ENCODE data around the gene ATOH1.

The ATOH1 gene, protein sequence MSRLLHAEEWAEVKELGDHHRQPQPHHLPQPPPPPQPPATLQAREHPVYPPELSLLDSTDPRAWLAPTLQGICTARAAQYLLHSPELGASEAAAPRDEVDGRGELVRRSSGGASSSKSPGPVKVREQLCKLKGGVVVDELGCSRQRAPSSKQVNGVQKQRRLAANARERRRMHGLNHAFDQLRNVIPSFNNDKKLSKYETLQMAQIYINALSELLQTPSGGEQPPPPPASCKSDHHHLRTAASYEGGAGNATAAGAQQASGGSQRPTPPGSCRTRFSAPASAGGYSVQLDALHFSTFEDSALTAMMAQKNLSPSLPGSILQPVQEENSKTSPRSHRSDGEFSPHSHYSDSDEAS

DNA sequence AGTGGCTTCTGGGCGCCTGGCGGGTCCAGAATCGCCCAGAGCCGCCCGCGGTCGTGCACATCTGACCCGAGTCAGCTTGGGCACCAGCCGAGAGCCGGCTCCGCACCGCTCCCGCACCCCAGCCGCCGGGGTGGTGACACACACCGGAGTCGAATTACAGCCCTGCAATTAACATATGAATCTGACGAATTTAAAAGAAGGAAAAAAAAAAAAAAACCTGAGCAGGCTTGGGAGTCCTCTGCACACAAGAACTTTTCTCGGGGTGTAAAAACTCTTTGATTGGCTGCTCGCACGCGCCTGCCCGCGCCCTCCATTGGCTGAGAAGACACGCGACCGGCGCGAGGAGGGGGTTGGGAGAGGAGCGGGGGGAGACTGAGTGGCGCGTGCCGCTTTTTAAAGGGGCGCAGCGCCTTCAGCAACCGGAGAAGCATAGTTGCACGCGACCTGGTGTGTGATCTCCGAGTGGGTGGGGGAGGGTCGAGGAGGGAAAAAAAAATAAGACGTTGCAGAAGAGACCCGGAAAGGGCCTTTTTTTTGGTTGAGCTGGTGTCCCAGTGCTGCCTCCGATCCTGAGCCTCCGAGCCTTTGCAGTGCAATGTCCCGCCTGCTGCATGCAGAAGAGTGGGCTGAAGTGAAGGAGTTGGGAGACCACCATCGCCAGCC is at the start of gene ATOH1:
TSS of gene ATOH1 (plus strand) at position 422 of the 663 bp plus-strand sequence. CDS start at position 596, 174 bp downstream.
- no peak for DNase-seq

DNA sequence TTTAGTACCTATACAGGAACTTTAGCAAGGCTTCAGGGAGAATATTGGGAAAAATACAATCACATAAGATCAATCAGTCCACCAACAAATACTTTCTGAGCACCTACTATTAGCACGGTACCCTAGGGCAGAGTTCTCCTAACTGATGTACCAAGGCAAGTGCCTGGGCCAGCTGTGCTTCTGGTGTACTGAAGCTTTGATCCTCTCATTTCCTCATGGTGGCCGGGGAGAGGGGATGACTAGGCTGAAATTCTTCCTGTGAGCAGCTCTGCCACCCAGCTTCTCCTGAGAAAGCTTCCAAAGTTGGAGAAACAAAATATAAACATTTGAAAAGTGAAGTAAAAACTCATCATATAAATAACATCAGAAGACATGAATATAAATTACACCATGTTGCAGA is 49.3 kb upstream of the ATOH1 start:
- no peak for DNase-seq

DNA sequence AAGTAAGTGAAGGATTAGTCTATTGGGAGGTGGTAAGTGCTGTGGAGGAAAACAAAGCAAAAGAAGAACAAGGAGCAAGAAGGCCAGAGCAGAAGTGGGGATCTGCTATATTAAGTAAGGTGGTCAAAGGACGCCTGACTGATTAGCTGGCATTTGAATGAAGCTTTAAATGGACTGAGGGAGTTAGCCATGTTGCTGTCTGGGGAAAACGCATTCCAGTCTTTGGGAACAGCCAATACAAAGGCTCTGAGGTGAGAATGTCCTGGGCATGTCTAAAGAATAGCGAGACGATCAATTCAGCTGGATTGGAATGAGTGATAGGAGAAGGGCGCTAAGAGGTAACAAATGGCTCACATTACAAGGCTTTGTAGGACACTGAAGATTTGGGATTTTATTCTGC is 48.5 kb upstream of the ATOH1 start:
- DNase-seq = no peak

DNA sequence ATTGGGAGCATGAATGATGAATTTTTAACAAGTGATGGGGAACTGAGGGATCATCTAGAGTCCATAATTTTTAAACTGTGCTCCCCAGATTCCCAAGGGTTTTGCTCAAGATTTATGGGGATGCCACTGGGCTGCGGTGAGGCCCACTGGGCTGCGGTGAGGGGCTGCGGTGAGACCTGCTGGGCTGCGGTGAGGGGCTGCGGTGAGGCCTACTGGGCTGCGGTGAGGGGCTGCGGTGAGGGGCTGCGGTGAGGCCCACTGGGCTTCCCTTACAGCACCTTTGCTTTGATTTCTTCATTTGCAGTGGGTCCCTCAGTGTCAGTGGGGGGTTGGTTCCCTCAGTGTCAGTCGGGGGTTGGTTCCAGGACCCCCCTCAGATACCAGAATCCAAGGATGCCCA is 47.4 kb upstream of the ATOH1 start:
- no peak for DNase-seq

DNA sequence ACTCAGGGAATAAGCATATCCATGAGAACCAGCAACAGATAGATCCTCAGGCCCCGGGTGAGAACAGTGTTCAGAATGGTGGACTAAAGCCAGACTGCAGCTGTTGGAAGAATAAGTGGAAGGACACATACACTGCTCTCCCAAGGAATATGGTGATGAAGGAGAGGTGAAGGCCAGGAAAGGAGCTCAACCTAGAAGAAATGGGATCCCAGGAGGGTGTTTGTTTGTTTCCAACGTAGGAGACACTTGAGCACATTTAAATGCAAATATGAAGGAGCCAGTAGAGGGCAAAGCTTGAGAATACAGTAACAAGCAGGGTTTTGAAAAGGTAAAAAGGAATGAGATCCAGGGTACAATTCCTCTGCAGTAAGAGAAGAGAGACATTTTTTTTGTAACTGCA is 42.4 kb upstream of the ATOH1 start:
- no peak for DNase-seq

DNA sequence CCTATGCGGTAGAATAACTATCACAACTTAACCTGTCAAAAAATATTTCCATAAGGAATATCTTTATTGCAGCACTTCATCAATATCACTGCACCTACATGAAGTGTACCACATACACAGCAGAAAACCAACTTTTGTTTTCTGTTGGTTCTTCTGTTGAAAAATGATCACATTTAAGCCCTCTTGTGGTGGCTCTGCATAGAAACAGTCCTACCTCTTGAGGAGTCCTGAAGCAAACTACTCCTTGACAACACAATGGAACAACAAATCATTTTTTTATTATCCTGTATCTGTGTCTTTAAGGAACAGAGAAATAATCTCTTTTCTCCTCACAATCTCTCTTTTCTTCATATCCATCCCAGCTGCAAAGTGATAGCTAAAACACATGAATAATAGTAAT is 39.8 kb upstream of the ATOH1 start:
- peak in 1 of 2 donors; percentile 3 for DNase-seq

DNA sequence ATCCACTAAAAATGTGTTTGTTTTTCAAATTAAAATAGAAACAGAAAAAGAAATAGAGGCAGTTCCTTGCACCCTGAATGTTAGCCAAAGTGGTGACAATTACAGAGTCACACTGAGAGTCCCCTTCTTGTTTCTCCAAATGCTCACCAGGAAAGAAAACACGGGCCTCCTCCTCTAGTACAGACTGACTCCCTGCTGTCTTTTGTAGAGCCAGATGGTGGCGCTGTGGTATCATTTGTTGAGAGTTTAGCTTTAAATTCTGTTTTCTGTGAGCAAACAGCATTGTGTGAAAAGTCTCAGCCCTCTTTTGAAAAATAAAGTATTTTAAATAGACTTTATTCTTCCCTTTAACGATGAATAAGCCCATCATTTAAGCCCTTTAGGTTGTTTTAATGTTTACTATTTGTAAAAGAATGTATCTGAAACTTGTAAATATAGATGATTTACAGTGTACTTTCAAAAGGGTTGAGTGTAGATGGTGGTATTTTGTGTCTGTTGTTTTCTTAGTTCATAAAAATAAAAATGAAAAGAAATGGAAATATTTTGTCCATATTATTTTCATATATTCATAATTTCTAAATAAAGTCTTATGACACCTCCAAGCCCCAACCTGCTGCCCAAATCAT is 36.9 kb upstream of the ATOH1 start:
- DNase-seq = peak; percentile 35 to 76

DNA sequence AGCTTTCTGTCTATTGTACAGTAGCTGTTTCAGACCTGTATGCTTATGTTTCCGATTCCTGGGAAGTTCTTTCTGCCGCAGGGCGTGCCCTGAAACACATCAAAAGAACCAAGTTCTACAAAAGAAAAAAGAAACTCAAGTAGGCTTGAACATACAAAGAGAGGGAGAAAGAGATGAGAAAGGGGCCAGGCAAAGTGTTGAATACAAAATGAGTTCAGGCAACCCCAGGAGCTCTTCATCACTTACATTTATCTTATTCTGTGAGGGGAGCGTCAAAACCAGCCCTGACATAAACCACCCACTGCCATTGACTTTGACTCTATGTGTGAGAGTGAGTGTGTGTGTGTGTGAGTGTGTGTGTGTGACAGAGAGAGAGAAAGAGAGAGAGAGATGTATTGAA is 26.5 kb upstream of the ATOH1 start:
- DNase-seq = no peak

DNA sequence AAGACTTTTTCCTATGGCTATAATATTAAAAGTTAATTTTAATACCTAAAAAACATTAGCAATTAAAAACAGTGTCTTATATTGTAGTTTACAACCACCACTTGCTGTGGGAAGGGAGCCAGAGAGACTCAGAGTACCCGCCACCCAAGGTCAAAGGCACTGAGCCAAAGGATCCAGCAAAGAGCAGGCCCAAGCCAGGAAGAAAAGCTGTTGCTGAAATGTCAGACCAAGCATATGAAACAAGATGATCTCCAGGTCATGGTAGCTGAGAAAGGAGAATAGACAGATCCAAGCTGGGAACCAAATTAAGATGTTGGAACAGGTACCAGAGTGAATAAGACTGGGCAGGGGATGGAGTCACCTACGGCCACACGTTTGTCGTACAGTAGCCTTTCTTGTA is 18.8 kb upstream of the ATOH1 start:
- no peak for DNase-seq

DNA sequence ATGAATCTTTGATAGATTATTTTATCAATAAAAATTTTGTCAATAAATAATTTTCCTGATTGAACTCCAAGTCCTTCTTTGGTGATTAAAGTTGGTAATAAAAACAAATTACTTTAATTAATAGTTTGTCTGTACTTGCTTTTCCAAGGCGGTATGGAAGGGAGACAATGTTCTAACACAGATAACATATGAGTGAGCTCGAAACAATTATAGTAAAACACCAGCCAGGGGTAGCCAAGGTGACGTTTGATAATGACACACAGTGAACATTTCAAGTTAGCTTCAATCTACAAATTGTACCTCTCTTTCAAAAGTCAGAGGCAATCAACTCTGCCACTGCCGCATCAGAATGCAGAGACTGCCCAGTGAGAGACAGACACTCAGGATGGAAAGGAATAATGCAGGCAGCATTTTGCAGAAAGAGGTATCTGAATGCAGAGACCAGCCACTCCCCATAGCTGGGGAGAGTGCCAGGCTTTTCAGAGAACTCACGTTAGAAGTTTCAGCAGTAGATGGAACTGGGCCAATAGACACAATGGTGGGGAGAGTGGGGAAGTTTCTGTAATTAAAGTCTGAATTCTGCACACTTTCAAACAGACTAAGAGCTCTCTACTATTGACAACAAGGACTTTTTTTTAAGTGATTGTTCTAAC is 18.1 kb upstream of the ATOH1 start:
- no peak for DNase-seq

DNA sequence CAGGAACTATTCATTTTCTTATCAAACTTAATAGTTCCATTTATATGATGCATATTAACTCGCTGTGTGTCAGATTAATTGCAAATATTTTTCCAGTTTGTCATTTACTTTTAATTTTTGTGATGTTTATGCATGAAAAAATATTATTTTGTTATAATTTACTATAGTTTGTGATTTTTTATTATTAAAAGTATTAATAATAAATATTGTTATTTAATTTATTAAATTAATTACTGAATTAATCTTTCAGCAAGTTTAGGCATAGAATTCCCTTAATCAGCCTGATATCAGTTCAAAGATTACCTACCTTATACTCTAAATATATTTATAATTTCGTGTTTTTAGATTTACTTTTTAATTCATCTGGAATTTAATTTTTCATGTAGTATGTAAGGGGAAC is 15.5 kb upstream of the ATOH1 start:
- no peak for DNase-seq

DNA sequence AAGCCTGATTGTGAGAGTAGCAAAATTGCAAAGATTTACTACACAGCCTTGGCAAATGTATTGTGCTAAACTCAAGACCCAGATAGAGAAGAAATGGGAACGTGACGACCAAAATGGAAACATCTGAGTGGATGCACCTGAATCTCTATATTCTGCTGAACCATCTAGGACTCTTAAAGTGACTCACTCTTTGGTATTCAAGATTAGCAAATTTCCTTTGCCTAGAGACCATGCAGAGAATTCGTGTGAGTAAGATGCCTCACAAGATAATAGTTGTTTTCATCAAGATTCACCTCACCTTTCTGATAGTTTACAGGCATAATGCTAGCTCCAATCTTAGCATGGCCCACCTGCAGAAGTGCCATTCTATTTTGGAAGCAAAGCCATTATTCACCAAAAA is 14.4 kb upstream of the ATOH1 start:
- DNase-seq = no peak

DNA sequence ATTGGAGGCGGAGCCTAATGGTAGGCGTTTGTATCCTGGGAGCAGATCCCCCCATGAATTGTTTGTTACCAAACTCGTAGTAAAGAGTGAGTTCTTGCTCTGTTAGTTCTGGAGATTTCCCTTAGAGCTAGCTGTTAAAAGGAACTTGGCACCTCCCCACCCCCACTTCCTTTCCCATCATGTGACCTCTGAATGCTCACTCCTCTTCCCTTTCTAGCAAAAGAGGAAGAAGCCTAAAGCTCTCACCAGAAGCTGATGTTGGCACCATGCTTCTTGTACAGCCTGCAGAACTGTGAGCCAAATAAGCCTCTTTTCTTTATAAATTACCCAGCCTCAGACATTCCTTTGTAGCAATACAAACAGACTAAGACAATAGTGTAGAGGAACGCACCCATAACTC is 13.8 kb upstream of the ATOH1 start:
- peak; percentile 77 to 82 for DNase-seq

DNA sequence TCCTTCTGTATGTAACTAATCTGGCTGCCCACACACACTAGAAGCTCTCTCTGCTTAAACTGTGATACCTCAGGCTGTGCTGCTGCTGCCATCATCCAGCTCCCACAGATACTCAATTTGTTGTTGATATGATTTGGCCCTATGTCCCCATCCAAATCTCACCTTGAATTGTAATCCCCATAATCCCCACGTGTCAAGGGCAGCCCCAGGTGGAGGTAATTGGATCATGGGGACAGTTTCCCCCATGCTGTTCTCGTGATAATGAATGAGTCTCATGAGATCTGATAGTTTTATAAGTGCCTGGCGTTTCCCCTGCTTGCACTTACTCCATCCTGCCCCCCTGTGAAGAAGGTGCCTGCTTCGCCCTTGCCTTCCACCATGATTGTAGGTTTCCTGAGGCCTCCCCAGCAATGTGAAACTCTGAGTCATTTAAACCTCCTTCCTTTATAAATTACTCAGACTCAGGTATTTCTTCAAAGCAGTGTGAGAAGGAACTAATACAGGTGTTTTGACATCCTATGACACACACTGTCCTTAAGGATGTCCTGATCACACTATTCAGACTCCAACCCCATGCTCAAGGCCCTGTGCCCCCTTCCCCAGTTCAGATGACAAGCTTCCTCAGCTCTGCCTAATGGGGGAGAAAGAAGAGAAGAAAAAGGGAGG is 2.9 kb upstream of the ATOH1 start:
- no peak for DNase-seq

DNA sequence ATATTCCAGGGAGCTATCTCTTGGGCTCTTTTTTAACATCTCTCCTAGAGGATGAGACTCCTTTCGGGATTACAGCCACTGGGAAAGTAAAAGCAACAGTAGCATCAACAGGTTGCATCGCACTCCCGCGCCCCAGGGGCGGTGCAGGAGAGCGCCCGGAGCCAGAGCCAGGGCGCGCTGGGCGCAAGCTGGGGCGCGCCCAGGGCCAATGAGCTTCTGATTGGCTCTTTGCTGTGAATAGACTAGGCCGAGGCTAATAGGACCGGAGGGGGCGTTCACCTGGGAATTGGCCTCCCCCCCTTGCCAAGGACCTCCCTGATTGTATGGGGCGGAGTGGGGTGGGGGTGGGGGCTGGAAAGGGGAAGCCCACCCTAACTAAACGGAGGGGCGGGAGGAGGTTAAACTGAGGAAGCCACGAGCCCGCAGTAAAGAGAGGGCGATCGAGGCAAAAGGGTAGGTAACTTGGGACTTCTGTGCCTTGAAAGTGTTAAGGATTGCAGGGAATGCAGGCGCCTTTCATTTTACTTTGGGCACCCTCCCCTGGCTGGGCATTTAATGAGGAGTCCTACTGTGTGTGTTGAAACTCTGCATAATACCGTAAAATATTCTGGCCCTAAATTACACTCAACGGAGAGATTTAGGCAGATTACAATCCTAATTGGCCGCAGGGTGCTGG is 1.1 kb upstream of the ATOH1 start:
- no peak for DNase-seq

DNA sequence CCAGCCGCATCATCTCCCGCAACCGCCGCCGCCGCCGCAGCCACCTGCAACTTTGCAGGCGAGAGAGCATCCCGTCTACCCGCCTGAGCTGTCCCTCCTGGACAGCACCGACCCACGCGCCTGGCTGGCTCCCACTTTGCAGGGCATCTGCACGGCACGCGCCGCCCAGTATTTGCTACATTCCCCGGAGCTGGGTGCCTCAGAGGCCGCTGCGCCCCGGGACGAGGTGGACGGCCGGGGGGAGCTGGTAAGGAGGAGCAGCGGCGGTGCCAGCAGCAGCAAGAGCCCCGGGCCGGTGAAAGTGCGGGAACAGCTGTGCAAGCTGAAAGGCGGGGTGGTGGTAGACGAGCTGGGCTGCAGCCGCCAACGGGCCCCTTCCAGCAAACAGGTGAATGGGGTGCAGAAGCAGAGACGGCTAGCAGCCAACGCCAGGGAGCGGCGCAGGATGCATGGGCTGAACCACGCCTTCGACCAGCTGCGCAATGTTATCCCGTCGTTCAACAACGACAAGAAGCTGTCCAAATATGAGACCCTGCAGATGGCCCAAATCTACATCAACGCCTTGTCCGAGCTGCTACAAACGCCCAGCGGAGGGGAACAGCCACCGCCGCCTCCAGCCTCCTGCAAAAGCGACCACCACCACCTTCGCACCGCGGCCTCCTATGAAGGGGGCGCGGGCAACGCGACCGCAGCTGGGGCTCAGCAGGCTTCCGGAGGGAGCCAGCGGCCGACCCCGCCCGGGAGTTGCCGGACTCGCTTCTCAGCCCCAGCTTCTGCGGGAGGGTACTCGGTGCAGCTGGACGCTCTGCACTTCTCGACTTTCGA is 654 bp downstream of the ATOH1 start:
- DNase-seq = no peak

DNA sequence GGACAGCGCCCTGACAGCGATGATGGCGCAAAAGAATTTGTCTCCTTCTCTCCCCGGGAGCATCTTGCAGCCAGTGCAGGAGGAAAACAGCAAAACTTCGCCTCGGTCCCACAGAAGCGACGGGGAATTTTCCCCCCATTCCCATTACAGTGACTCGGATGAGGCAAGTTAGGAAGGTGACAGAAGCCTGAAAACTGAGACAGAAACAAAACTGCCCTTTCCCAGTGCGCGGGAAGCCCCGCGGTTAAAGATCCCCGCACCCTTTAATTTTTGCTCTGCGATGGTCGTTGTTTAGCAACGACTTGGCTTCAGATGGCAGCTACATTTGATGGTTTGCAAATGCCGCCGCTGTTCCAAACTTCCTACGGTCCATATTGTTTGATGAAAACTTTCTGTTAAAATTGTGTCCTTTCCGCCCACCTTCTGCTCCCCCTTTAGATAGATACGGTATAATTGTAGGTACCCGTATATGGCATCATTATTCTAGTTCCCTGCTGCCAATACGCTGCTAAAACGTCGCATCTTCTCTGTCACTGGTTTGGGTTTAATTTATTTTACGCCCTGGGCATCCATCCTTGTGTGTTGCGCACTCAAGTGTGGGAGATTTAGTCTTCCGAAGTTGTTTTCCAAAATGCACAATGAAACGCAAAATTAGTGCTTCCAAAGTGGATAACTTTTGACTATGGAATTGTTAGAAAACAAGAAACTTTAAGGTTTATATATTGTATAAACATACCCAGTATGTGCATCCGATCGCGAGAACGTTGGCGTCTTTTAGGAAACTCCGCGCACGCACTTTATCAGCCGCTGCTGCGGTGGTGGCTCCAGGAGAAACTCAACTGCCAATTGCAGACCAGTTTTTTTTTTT is 1.5 kb downstream of the ATOH1 start:
- no peak for DNase-seq

DNA sequence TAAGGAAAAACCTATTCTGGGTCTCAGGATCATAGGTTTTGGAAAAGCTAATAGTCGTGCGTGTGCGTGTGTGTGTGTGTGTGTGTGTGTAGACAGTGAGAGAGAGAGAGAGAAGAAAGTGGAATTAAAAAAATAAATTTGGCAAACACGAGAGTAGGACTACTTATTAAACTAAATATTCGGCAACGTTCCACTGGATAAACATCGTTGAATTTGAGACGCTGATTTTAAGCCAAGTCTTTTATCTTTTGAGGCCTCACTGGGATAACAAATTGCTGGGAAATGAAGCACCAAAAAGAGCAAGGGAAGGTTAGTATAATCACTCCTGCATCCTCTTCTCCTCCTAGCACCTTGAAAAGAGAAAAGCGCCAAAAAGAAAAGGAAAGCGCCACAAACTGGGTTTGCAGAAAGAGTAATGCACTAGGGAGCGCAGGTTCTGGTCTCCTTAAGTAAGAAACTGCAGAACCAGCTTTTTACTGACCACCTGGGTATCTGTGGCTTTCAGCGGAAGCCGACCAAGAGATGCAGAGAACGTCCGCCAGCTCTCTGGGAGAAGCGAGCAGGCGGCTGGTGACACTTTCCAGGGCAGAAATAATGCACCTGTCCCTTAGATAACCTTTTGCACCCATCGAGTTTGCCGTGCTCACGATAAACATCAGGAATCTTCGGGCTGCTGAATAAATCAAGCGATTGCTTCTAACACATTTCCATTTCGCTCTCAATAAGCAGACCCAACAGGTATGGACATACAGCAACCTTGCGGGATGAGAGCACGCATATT is 3.4 kb downstream of the ATOH1 start:
- DNase-seq = no peak

DNA sequence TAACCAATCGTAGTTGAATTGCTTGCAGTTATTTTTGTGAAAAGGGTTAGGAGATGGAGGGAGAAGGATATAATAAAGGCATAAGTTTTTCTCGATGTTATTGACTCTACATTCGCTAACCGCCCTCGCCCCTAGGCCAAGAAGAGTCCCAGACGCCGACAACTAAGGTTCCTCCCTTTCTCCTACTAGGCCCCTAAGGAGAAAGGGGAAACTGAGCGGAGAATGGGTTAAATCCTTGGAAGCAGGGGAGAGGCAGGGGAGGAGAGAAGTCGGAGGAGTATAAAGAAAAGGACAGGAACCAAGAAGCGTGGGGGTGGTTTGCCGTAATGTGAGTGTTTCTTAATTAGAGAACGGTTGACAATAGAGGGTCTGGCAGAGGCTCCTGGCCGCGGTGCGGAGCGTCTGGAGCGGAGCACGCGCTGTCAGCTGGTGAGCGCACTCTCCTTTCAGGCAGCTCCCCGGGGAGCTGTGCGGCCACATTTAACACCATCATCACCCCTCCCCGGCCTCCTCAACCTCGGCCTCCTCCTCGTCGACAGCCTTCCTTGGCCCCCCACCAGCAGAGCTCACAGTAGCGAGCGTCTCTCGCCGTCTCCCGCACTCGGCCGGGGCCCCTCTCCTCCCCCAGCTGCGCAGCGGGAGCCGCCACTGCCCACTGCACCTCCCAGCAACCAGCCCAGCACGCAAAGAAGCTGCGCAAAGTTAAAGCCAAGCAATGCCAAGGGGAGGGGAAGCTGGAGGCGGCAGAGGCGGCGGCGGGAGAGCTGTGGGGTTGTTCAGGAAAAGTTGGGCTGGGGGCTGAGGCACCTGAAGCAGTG is 5.9 kb downstream of the ATOH1 start:
- no peak for DNase-seq
